Thoracic aorta (tissue), 2 donors: Measurements from ENCODE around the gene NFASC. TPM values are rescaled to one million over a fixed set of nuclear protein-coding genes. Genes with fewer than 3 reads are reported as not detected.

Experiments used
- ATAC-seq: fragments of 150-250 bp; one replicate; pipeline ENCODE4 v1.8.0; 2017; ENCODE audit warnings: low read depth; ENCODE audit not compliant: insufficient number of reproducible peaks, low FRiP score
- DNase-seq: peaks from one replicate; pipeline ENCODE4 v3.0.0-alpha.2; 2020; ENCODE audit warnings: low spot score
- H3K27ac ChIP-seq, 2 donors: fragments of 200-600 bp; sonication (generic); 1 replicate in 1 of 2; 2 replicates in 1 of 2; pipeline ENCODE4 v1.5.1; 2016; ENCODE audit warnings: mild to moderate bottlenecking in 2 of 2, moderate library complexity in 2 of 2
- H3K27me3 ChIP-seq: fragments of 200-600 bp; sonication (generic); replicated peaks from 2 replicates; pipeline ENCODE4 v1.6.0; 2016; ENCODE audit warnings: mild to moderate bottlenecking; ENCODE audit not compliant: insufficient read depth
- H3K36me3 ChIP-seq: fragments of 200-600 bp; sonication (generic); one replicate; pipeline ENCODE4 v1.5.1; 2016
- H3K4me1 ChIP-seq, 2 donors: fragments of 200-600 bp; sonication (generic); 1 replicate in 1 of 2; 2 replicates in 1 of 2; pipeline versions ENCODE4 v1.5.1 to v1.6.0; 2016; ENCODE audit warnings: low read depth in 2 of 2, mild to moderate bottlenecking in 1 of 2; ENCODE audit not compliant: control insufficient read depth in 1 of 2
- H3K4me3 ChIP-seq: fragments of 200-600 bp; sonication (generic); 2 replicates; pipeline ENCODE4 v1.5.1; 2016; ENCODE audit warnings: mild to moderate bottlenecking
- H3K9me3 ChIP-seq: fragments of 200-600 bp; sonication (generic); 2 replicates; pipeline ENCODE4 v1.5.1; 2016
- CTCF ChIP-seq: fragments of 200-600 bp; sonication (generic); IDR thresholded peaks from one replicate; pipeline ENCODE4 v1.5.1; 2019; ENCODE audit warnings: antibody characterized with exemption
- total RNA-seq, 2 donors: library from RNA; depleted of rRNA; stranded (reverse); fragments of >200 nt; gene quantifications; one replicate each; pipeline versions ENCODE4 v1.1.0 to v1.2.3, GENCODE V29; 2016

Gene NFASC
- total RNA-seq, 2 donors from 2014 or later: 26.2 to 29.5 TPM

- DNase-seq (no peak), ATAC-seq (no peak)
- TF ChIP-seq CTCF: no peak
- no peaks in the 10 kb centered on the region for H3K9me3 ChIP-seq
- peak overlapping the region; percentile 62 for H3K4me3 ChIP-seq
- peaks cover 0 to 15% of the 10 kb centered on the region in 2 donors for H3K4me1 ChIP-seq
- no peaks in the 10 kb centered on the region for H3K27me3 ChIP-seq
- H3K27ac ChIP-seq: no peak overlapping the region
- no peaks in the 10 kb centered on the region for H3K36me3 ChIP-seq
Measured at GRCh38 chr1:204829133-204829825, 41.4 kb upstream of the NFASC start.

- Histone ChIP-seq H3K4me1 (peaks cover 0 to 15% of the 10 kb centered on the region in 2 donors), H3K27ac (no peak overlapping the region), H3K36me3 (no peaks in the 10 kb centered on the region), H3K27me3 (no peaks in the 10 kb centered on the region), H3K4me3 (no peak overlapping the region), H3K9me3 (no peaks in the 10 kb centered on the region)
- ATAC-seq (no peak), DNase-seq (no peak)
- TF ChIP-seq CTCF: no peak
Measured at GRCh38 chr1:204830747-204831146, 39.9 kb upstream of the NFASC start.

DNA sequence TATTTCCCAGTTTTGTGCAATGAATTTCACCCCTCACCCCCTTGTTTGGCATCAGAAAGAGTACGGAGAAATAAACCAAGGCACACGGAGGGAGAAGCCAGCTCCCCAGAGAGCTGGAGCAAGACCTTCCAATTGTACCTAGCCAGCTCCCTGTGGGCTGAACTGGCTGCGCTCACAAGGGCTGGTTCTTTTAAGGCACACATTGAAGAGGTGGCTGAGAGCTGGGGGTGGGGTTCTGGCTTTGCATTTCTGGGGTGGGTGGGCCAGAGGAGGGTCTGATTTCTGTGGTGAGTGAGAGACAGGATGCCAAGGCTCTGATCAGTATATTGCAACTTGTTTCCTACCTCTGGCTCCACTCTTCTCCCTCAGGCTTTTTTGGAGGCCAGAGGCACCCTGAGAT, 39.5 kb upstream of the NFASC start:
- no peak overlapping the region for H3K27ac ChIP-seq
- no peaks in the 10 kb centered on the region for H3K36me3 ChIP-seq
- H3K9me3 ChIP-seq: no peaks in the 10 kb centered on the region
- no peak for TF ChIP-seq CTCF
- no peaks in the 10 kb centered on the region for H3K27me3 ChIP-seq
- no peak overlapping the region for H3K4me3 ChIP-seq
- H3K4me1 ChIP-seq: peaks cover 0 to 15% of the 10 kb centered on the region in 2 donors
- ATAC-seq (no peak), DNase-seq (no peak)

- no peak overlapping the region for H3K27ac ChIP-seq
- DNase-seq (no peak), ATAC-seq (no peak)
- H3K4me3 ChIP-seq: no peak overlapping the region
- no peaks in the 10 kb centered on the region for H3K9me3 ChIP-seq
- TF ChIP-seq CTCF: no peak
- no peaks in the 10 kb centered on the region for H3K36me3 ChIP-seq
- H3K27me3 ChIP-seq: no peaks in the 10 kb centered on the region
- peaks cover 0 to 6% of the 10 kb centered on the region in 2 donors for H3K4me1 ChIP-seq
Measured at GRCh38 chr1:204834336-204834735, 36.3 kb upstream of the NFASC start.

- Histone ChIP-seq H3K4me3 (no peak overlapping the region), H3K36me3 (no peaks in the 10 kb centered on the region), H3K27me3 (no peaks in the 10 kb centered on the region), H3K4me1 (peaks cover 0 to 4% of the 10 kb centered on the region in 2 donors), H3K9me3 (no peaks in the 10 kb centered on the region), H3K27ac (no peak overlapping the region)
- ATAC-seq (no peak), DNase-seq (no peak)
- no peak for TF ChIP-seq CTCF
Measured at GRCh38 chr1:204834752-204835151, 35.9 kb upstream of the NFASC start.
